ENCODE data around the gene CCDC146.

- TF ChIP-seq CTCF (IDR thresholded peaks at IDR 0.05) (no peak), POLR2A (IDR thresholded peaks at IDR 0.05) (no peak)
Measured at GRCh38 chr7:77208416-77208815, 86.0 kb downstream of the CCDC146 start.
